HG02588 (cell line): ENCODE data around the gene KCNQ1.

Experiments
- ATAC-seq: cut with Tn5 transposase; IDR thresholded peaks from one replicate; pipeline ENCODE4 v1.9.1; 2021; ENCODE audit warnings: mild to moderate bottlenecking, moderate library complexity; ENCODE audit not compliant: unreplicated experiment

Gene KCNQ1

DNA sequence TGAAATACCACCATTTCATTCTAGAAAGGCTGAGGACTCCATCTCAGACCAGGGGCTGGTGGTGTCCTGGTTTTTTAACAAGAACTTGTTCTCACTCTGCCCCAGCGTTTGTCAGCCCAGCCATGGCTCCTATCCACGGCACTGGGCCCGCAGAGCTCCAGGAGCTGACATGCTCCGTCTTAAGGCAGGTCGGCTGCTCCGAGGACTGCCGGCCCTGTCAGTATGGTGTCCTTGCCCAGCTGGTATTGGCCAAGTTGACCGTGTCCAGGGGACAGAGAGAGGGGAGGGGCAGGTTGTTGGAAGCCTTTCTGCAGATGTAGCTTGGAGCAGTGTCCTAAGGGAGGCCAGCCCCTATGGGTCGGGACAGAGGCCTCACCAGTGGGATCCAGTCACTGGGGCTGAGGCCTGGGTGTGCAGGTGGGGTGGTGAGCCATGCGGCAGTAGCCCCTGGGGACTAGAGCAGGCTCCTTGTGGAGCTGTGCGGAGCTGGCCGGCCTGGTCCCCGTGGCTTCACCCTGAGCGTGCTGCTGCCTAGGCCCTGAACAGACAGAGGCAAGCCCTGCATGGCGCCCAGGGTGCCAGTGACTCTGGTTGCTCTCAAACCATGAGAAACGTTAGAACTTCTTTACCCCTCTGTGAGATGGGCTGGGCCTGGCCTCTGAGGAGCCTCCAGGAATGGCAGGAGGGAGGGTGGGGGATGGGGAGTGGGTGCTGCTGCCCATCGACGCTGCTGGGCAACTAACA is 294.9 kb downstream of the KCNQ1 start:
- no peak for ATAC-seq

DNA sequence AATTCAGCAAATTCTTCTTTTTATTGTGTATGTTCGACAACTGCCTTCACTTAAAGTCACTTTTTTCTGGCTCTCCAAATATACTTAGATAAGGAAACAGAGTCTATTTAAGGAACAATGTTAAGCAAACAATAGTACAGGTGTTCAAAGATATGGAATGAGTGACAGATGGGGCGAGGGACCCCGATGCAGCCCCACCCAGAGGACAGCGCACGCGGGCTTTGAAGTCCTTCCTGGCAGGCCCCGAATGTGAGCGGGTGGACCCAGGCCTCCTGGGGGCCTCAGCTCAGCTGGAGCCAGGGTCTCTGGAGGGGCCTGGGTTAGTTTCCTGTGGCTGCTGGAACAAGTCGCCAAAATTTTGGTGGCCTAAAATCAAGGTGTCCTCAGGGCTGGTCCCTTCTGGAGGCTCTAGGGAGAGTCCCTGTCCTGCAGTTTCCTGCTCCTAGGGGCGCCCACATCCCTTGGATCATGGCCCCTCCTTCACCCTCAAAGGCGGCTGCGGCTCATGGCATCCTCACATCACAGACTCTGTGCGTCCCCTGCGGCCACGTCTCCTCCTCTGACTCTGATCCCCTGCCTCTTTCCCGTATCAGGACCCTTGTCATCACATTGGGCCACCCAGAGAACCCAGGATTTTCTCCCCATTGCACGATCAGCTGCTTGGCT is 295.6 kb downstream of the KCNQ1 start:
- ATAC-seq, result no peak

DNA sequence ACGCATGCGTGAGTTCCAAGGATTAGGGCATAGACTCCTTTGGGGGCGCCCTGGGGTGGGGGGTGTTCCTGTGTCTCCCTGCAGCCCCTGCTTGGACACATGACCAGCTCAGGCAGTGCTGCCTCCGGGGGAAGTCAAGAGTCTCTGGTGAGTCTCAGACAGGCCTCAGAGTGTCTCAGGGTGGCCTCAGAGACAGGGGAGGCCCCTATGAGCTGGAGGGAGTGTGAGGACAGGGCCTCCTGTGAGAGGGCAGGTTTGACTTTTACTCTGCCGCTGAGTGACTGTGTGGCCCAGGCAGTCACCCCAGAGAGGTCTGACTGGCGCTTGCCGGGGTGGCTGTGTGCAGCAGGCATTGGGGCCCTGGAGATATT is 296.2 kb downstream of the KCNQ1 start:
- ATAC-seq, result no peak

DNA sequence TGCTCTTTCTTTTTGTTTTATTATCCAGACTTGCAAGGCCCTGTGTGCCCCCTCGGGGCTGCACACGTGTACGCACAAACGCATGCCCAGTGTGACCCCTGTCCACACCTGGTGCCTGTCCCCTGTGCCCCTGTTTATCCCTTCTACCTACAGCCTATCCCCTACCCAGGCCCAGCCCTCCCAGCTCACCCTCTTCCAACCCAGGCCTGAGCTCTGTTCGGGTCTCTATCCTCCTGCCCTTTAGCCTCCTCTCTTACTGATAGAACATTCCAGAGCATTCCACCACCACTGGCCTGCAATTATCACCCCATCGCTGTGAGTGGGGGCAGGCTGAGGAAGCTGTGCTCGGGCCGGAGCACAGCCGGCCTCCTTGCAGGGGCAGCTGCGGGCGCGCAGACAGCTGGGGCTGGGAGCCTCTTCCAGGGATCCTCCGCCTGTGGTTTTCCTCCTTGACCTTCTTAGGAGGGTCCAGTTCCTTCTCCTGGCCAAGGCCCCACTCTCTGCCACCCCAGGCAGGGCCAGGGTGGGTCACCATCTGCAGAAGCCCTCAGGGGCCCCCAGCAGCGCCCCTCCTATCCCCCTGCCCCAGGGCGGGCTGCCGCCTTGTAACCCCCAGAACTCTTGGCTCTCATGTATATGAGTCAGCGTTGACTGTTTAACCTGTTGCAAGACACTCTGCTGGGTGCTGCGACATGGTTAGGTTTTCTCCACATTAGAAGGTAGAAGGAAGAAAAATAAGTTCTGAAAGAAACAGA is 296.7 kb downstream of the KCNQ1 start:
- ATAC-seq, result no peak

- ATAC-seq, result no peak
Observed at GRCh38 chr11:2742201-2742600, 297.4 kb downstream of the KCNQ1 start.

- no peak for ATAC-seq
Observed at GRCh38 chr11:2742611-2743426, 298.0 kb downstream of the KCNQ1 start.

GRCh38 chr11:2743427-2744110 is 298.8 kb downstream of the KCNQ1 start:
- no peak for ATAC-seq

- no peak for ATAC-seq
Observed at GRCh38 chr11:2744166-2744565, 299.4 kb downstream of the KCNQ1 start.

DNA sequence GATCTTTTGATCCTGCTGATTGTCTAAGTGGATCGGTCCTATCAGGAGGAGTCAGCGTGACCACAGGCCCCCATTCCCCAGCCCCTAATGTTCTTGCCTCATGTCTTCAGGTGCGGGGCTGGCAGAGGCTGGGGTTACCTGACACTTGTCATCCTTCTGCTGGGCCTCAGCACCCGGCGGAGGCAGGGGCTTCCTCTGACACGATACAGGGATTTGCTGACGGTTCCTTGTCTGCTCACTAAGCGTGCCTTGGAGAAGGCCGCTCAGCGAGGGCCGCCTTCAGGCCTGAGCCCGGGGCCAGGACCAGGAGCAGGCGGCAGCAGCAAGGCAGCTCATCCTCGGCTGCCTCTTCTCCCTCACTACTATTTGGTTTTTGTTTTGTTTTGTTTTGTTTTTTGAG is 300.7 kb downstream of the KCNQ1 start:
- no peak for ATAC-seq

DNA sequence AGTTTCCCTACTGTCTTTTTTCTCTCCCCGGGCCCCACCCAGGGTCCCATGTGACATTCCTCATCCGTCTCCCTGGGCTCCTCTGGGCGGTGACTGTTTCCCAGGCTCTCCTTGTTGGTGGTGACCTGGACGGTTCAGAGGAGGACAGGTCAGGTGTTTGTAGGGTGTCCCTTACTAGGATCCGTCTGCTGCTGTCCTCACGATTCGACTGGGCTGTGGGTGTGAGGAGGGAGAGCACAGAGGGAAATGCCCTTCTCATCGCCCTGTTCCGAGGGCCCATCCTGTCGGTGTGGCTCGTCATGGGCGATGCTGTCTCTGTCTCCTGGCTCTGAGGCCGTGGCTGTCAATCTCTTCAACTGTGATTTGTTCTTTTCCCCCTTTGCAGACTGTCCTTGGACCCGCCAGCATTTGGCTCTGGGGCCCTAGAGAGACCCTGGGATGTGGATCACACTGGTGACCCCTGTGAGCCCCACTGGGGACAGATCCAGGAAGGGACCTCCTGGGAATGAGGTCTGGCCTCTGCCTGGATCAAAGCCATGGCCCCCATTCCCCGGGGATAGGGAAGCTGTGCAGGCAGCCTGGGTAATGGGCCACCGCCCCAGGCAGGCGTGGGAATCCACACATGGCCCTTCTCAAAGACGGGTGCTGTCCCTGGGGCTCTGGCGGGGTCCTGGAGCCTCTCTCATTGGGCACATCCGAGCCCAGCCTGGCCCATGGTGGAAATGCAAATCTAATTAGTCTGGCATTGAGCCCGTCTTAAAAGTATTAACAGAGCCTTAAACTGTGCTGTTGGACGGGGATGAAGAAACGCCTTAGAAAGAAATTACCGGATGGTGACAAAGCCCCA is 301.8 kb downstream of the KCNQ1 start:
- no peak for ATAC-seq

- no peak for ATAC-seq
Observed at GRCh38 chr11:2747248-2748027, 302.6 kb downstream of the KCNQ1 start.

DNA sequence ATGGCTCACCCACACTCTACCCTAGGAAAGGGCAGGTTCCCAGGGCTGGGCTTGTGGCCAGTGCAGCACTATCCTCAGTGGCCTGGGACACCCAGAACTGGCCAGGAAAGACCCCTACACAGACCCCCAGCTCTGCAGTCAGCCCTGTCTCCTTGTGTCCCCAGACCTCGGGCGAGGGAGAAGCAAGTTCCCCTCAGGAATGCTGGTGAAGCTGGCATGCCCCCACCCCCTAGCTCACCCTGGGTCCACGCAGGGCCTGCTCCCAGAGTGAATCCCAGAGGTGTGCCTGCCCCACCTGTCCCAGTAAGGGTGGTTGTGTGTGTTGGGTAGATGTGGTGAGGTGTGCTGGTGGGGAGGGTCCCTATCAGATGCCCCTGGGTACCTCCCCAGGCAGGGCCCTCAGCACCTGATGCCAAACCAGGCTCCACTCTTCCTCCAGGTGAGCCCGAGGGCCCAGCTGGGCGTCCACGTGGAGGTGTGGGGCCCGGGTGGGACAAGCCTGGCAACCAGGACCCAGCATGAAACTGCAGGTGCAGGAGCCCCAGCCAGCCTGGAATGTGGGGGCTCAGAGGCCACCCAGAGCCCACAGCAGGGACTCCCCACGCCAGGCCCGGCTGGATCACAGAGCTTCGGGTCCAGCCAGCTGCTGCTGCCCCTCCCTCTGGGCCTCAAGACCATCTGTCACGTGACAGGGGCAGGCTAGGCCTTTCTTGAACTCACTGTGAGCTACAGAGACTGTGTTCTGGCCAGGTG is 303.4 kb downstream of the KCNQ1 start:
- ATAC-seq, result no peak

- no peak for ATAC-seq
Observed at GRCh38 chr11:2748814-2749554, 304.2 kb downstream of the KCNQ1 start.

GRCh38 chr11:2750101-2750681 is 305.4 kb downstream of the KCNQ1 start:
- no peak for ATAC-seq

DNA sequence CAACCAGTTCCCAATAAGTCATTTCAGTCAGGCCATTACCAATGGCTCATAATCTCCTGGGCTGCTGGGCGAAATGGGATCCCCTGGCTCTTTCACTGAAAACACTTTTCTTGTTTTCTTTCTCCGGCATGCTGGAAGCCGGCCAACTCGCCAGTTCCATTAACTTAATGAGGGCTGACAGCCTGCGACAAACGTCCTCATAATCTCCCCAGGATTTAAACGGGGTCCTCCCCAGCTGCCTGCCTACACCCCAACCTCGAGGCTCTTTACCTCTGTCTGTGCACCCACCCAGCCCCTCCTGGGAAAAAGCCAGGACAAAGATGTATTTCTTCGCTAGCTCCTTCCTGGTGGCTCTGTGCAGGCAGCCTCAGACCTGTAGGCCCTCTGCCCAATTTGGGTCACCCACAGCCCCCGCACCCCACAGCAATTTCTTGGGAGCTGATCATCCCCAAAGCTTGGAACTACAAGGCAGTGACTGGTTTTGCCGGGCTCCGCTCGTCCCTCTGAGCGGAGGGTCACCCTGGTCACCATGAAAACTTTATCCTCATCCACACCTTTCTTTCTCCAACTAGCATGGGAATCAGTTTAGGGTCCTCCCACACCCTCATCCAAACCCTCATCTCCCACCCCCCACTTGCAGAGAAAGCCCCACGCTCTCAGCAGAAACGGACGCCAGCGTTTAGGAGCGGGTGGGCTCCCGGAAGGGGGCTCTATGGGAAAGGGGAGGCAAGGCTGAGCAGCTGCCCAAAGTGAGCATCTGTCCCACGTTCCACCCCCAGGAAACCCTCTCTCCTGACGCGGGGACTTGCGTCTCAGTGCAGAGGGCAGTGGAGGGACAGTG is 306.1 kb downstream of the KCNQ1 start:
- ATAC-seq, result no peak

DNA sequence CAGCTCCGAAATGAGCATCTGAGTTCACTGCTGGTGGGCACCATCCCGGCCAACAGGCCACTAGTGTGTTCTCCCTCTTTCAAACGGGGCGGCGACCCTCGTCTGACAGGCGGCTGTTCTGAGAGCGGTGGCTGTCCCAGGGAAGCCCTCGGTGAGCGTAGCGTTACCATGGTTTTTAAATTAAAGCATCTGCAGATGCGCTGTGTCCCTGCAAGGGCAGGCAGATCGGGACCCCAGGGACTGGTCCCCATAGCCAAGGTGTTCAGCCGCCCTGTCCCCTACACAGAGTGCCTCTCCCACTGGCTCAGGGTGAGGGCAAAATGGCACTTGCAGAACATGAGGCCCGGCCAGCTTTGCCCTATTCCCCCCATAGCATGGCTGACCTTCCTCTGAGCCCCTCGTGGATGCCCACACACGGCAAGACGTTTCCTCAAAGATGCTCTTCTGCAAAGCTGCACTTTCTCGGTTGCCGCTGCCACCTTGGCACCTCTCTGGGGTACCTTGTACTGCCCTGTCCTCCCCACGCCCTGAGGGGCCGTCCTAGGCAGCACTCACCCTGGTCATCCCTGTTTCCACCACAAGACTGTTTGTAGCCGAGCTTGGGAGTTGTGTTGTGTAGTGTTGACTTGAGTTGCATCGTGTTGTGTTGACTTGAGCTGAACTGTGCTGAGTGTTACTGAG is 306.9 kb downstream of the KCNQ1 start:
- no peak for ATAC-seq
